Muscle layer of duodenum (tissue), 2 donors: ENCODE data around the gene PSAP.

Source experiments
- H3K27ac ChIP-seq: one replicate; pipeline ENCODE4 v1.7.0; 2013; ENCODE audit warnings: mild to moderate bottlenecking, low read length
- H3K27me3 ChIP-seq: one replicate; pipeline ENCODE4 v1.7.0; 2013; ENCODE audit warnings: low read depth, mild to moderate bottlenecking, control low read depth, low read length
- H3K36me3 ChIP-seq, 2 donors: one replicate each; pipeline ENCODE4 v1.7.0; 2013; ENCODE audit warnings: low read length in 2 of 2, control low read depth in 1 of 2, mild to moderate bottlenecking in 1 of 2; ENCODE audit not compliant: insufficient read depth in 2 of 2, control insufficient read depth in 1 of 2
- H3K4me1 ChIP-seq, 2 donors: one replicate each; pipeline ENCODE4 v1.7.0; 2013; ENCODE audit warnings: low read length in 2 of 2, mild to moderate bottlenecking in 2 of 2, control low read depth in 1 of 2, moderate library complexity in 1 of 2; ENCODE audit not compliant: insufficient read depth in 2 of 2, control insufficient read depth in 1 of 2
- H3K4me3 ChIP-seq, 2 donors: one replicate each; pipeline ENCODE4 v1.7.0; 2013; ENCODE audit warnings: low read length in 2 of 2, low read depth in 1 of 2, mild to moderate bottlenecking in 1 of 2
- H3K9me3 ChIP-seq, 2 donors: one replicate each; pipeline ENCODE4 v1.7.0; 2013; ENCODE audit warnings: low read length in 2 of 2, control low read depth in 1 of 2, mild to moderate bottlenecking in 1 of 2; ENCODE audit not compliant: control insufficient read depth in 1 of 2
- donor health status: healthy.

PSAP gene

GRCh38 chr10:71799608-71800453, 51.2 kb downstream of the PSAP start:
- no peaks in the 10 kb centered on the region for H3K9me3 ChIP-seq
- H3K36me3 ChIP-seq: no peaks in the 10 kb centered on the region
- no peaks in the 10 kb centered on the region for H3K4me1 ChIP-seq
- H3K27ac ChIP-seq: no peak overlapping the region
- H3K27me3 ChIP-seq: no peaks in the 10 kb centered on the region
- no peak overlapping the region for H3K4me3 ChIP-seq

GRCh38 chr10:71799112-71799511, 51.9 kb downstream of the PSAP start:
- H3K27me3 ChIP-seq: no peaks in the 10 kb centered on the region
- H3K27ac ChIP-seq: no peak overlapping the region
- no peak overlapping the region for H3K4me3 ChIP-seq
- no peaks in the 10 kb centered on the region for H3K9me3 ChIP-seq
- H3K4me1 ChIP-seq: no peaks in the 10 kb centered on the region
- no peaks in the 10 kb centered on the region for H3K36me3 ChIP-seq

GRCh38 chr10:71798308-71798624, 52.8 kb downstream of the PSAP start:
- H3K4me3 ChIP-seq: no peak overlapping the region
- H3K27me3 ChIP-seq: no peaks in the 10 kb centered on the region
- no peaks in the 10 kb centered on the region for H3K9me3 ChIP-seq
- no peaks in the 10 kb centered on the region for H3K4me1 ChIP-seq
- H3K27ac ChIP-seq: no peak overlapping the region
- no peaks in the 10 kb centered on the region for H3K36me3 ChIP-seq

GRCh38 chr10:71797533-71798307, 53.3 kb downstream of the PSAP start:
- Histone ChIP-seq H3K27ac (no peak overlapping the region), H3K9me3 (no peaks in the 10 kb centered on the region), H3K36me3 (no peaks in the 10 kb centered on the region), H3K4me1 (no peaks in the 10 kb centered on the region), H3K27me3 (no peaks in the 10 kb centered on the region), H3K4me3 (no peak overlapping the region)

DNA sequence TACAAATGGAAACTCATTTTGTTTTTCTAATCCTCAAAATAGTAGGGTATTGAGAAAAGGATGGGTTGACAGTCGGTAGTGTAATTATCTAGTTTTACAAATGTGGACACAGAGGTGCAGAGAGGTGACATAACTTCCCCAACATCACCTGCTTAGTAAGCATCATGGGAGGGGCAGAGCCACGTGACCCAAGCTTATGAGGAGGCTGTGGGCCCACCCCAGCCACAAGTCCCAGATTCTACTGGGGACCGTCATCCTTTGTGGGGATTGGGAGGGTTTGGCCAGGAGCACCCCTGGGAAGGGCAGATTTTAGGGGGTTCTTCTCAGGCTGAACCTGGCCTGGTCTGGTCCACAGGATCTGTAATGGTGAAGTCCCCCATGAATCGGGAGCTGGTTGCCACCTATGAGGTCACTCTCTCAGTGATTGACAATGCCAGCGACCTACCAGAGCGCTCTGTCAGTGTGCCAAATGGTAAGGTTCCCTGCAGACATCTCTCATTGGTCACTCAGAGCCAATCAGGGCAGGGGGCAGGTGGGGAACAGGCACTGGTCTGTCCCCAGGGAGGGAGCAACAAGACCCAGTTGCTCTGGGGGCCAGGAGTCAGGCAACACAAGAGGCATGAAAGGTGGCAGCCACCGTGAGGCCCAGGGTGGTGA, 54.2 kb downstream of the PSAP start:
- Histone ChIP-seq H3K9me3 (no peaks in the 10 kb centered on the region), H3K27ac (no peak overlapping the region), H3K4me1 (no peaks in the 10 kb centered on the region), H3K27me3 (no peaks in the 10 kb centered on the region), H3K4me3 (no peak overlapping the region), H3K36me3 (no peaks in the 10 kb centered on the region)

DNA sequence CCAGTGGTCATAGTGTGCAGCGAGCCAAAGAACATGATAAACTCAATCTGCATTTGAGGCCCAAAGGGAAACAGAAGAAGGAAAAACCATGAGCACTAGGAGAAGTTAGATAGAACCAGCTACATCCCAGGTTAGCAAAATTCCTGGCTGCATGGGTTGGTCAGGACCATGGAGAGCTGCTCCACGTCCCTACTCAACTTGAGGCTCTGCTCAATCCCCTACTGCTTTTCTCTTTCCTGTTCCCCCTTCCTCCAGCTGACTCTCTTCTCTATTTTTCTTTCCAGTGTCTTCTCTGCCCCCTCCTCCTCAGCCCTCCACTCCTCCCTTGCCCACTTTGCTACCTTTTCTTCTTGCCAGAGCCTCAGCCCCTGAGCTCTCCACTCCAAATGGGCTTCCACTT, 55.8 kb downstream of the PSAP start:
- Histone ChIP-seq H3K4me1 (no peaks in the 10 kb centered on the region), H3K9me3 (no peaks in the 10 kb centered on the region), H3K4me3 (no peak overlapping the region), H3K27me3 (no peaks in the 10 kb centered on the region), H3K27ac (no peak overlapping the region), H3K36me3 (no peaks in the 10 kb centered on the region)

DNA sequence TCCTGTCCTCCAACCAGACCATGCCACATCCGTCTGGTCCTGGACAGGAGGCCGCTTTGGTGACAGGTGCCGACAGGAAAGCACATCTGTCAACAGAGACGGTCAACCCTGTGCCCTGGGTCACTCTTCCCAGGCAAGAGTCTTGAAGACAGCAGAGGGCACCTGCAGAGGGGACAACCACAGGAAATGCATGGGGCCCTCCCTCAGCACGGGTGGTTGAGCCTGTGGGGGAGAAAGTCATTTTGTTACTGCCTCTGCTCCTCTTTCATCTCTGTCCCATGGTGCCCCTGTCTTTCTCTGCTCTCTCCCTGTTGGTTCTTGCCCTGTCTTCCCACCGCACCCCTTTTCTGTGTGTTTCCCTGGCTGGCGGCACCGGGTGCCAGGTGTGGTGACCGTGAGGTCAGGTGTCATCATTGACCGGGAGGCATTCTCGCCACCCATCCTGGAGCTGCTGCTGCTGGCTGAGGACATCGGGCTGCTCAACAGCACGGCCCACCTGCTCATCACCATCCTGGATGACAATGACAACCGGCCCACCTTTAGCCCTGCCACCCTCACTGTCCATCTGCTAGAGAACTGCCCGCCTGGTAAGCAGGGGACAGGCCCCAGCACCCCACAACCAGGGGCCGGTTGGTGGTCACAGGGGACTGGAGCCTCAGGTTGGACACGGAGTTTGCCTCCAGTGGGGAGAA, 60.2 kb downstream of the PSAP start:
- Histone ChIP-seq H3K4me1 (no peaks in the 10 kb centered on the region), H3K9me3 (no peaks in the 10 kb centered on the region), H3K4me3 (no peak overlapping the region), H3K27ac (no peak overlapping the region), H3K36me3 (no peaks in the 10 kb centered on the region), H3K27me3 (no peaks in the 10 kb centered on the region)

- Histone ChIP-seq H3K27ac (no peak overlapping the region), H3K27me3 (no peaks in the 10 kb centered on the region), H3K4me3 (no peak overlapping the region), H3K9me3 (no peaks in the 10 kb centered on the region), H3K4me1 (no peaks in the 10 kb centered on the region), H3K36me3 (no peaks in the 10 kb centered on the region)
Measured at GRCh38 chr10:71789871-71790270, 61.2 kb downstream of the PSAP start.

GRCh38 chr10:71788954-71789353, 62.1 kb downstream of the PSAP start:
- Histone ChIP-seq H3K27ac (no peak overlapping the region), H3K36me3 (no peaks in the 10 kb centered on the region), H3K9me3 (no peaks in the 10 kb centered on the region), H3K27me3 (no peaks in the 10 kb centered on the region), H3K4me1 (no peaks in the 10 kb centered on the region), H3K4me3 (no peak overlapping the region)

- H3K9me3 ChIP-seq: no peaks in the 10 kb centered on the region
- no peaks in the 10 kb centered on the region for H3K27me3 ChIP-seq
- no peaks in the 10 kb centered on the region for H3K4me1 ChIP-seq
- H3K4me3 ChIP-seq: no peak overlapping the region
- no peak overlapping the region for H3K27ac ChIP-seq
- no peaks in the 10 kb centered on the region for H3K36me3 ChIP-seq
Measured at GRCh38 chr10:71784679-71785272, 66.3 kb downstream of the PSAP start.
